Measurements from ENCODE around the gene STBD1.

DNA sequence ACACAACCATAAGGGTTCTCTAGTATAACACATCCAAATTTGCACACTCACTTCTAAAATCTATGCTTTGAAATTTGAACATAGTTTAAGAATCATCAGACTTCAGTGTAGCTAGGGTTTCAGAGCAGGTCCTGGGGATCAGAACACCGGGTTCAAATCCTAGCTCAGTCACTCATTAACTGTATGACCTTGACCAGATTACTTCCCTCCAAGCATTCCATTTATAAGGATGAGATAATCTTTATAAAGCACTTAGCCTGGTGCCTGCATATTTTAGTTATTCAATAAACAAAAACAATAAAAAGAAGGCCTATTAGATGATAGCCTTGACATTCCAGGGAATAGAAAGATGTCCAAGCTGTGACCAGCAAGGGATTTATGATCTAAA lies 4.8 kb upstream of the STBD1 start:
- TF ChIP-seq, protein P1, sequence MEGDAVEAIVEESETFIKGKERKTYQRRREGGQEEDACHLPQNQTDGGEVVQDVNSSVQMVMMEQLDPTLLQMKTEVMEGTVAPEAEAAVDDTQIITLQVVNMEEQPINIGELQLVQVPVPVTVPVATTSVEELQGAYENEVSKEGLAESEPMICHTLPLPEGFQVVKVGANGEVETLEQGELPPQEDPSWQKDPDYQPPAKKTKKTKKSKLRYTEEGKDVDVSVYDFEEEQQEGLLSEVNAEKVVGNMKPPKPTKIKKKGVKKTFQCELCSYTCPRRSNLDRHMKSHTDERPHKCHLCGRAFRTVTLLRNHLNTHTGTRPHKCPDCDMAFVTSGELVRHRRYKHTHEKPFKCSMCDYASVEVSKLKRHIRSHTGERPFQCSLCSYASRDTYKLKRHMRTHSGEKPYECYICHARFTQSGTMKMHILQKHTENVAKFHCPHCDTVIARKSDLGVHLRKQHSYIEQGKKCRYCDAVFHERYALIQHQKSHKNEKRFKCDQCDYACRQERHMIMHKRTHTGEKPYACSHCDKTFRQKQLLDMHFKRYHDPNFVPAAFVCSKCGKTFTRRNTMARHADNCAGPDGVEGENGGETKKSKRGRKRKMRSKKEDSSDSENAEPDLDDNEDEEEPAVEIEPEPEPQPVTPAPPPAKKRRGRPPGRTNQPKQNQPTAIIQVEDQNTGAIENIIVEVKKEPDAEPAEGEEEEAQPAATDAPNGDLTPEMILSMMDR (IDR thresholded peaks at IDR 0.05), result no peak
- TF ChIP-seq POLR2AphosphoS5 (IDR thresholded peaks at IDR 0.05; ENCODE audit: low read depth, low read length), result no peak

Measured in Panc1 (cell line).